Fibroblast of the aortic adventitia (primary cell): ENCODE data around the gene SLC16A1. TPM values are rescaled to one million over a fixed set of nuclear protein-coding genes. Genes with fewer than 3 reads are reported as not detected.

Experiments used
- DNase-seq: peaks from one replicate; pipeline ENCODE4 v3.0.0-alpha.2; 2010; ENCODE audit warnings: low read depth
- H3K4me3 ChIP-seq: 2 replicates; pipeline ENCODE4 v1.5.1; 2011; ENCODE audit warnings: low read depth, mild to moderate bottlenecking, control low read depth, low read length, moderate library complexity
- CTCF ChIP-seq: IDR thresholded peaks from 2 replicates; pipeline ENCODE4 v1.5.1; 2011; ENCODE audit warnings: mild to moderate bottlenecking, low read length, control low read depth, inconsistent platforms; ENCODE audit not compliant: insufficient read depth
- small RNA-seq: library from RNA; depleted of rRNA; stranded (forward); fragments of <200 nt; gene quantifications from one replicate; pipeline ENCODE3, GENCODE V24; 2012
- total RNA-seq: library from RNA; depleted of rRNA; stranded (reverse); fragments of >200 nt; gene quantifications from 2 replicates; pipeline ENCODE4 v1.2.3, GENCODE V29; 2012; ENCODE audit warnings: low replicate concordance

SLC16A1 gene
- total RNA-seq, 1 donor = 71.9 TPM

- H3K4me3 ChIP-seq = no peak overlapping the region
- DNase-seq = peak; percentile 52
- no peak for TF ChIP-seq CTCF
These were observed 89.8 kb downstream of the SLC16A1 start for GRCh38 chr1:112866151-112866550.

- no peak for TF ChIP-seq CTCF
- no peak overlapping the region for H3K4me3 ChIP-seq
- no peak for DNase-seq
These were observed 93.1 kb downstream of the SLC16A1 start for GRCh38 chr1:112862753-112863426.

Small RNA genes lying within 50 kb of the gene (small RNA-seq; reads per million reads assigned to genes)
- not detected for gene AL390729.2

Other genes with a start within 250 kb of the SLC16A1 start
- 223 and 471 TPM in 2 replicates for gene RHOC, start 249.1 kb downstream of the SLC16A1 start, total RNA-seq
- 0.63 and 1.8 TPM in 2 replicates for gene PPM1J, start 240.9 kb downstream of the SLC16A1 start, total RNA-seq
- gene LRIG2, start 117.0 kb upstream of the SLC16A1 start, total RNA-seq = 17.5 and 24.3 TPM in 2 replicates